Stimulated activated CD8-positive, alpha-beta memory T cell treated with anti-CD3 and anti-CD28 coated beads, Interleukin-15, amount 100 ng/mL, for 24 hours (primary cell): ENCODE results near the gene RAB3GAP1.
A peak's percentile ranks its signal among the peaks of the same experiment; 100 is the strongest.
"Not testable (repeated sequence)": the region's sequence is repeated elsewhere in the genome, so short reads cannot be mapped to it uniquely, and the experiment has no call there.

Source experiments
- DNase-seq: peaks from one replicate; pipeline ENCODE4 v3.0.0-alpha.2; 2020; ENCODE audit warnings: low read depth

Gene RAB3GAP1

DNA sequence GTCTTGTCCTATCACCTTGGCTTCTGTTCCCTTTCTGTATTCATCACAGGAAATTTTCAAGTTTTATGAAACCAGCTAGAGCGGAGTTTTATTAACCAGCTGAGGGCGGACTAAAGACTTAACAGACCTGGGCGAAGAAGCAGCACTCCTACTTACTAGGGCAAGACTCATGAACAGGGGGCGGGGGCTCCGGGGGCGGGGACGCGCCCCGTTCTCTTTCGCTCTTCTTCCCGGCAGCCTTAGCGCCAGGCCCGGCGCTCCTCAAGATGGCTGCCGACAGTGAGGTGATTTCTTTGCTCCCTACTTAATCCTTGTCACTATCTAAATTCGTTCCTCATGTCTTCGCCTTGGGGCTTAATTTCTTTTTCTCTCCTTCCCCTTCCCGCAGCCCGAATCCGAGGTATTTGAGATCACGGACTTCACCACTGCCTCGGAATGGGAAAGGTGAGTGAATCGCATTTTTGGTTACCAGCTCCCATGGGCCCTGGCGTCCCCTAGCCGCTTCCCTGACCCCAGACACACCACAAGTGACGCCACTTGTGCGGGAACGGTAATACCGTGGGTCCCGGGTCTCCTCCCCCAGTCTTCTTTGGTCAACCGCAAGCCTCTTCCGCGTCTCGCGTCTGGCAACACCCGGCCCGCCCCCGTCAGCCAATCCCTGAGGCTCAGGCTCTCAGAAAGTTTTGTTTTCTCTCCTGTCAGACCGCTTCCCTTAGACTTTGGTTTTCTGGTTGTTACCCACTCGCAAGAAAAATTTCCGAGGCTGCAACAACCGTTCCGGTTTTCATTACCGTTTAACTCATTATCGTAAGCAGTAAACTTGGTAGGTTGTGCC lies at the start of gene RAB3GAP1:
RAB3GAP1 (plus strand) TSS at position 251 of the 835 bp plus-strand sequence; CDS start at position 267, 16 bp downstream.
- DNase-seq, result peak; percentile 64

DNA sequence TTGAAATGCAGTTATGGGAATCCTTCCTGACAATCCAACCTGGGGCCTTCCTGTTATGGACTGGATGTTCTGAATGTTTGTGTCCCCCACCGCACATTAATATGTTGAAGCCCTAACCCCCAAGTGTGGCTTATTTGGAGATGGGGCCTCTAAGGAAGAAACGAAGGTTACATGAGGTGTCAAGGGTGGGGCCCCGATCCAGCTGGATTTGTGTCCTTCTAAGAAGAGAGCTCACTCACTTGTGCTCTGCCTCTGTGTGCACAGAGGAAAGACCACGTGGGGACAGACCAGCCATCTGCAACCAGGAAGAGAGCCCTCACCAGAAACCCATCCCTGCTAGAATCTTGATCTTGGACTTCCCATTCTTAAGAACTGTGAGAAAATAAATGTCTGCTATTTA lies 49.3 kb upstream of the RAB3GAP1 start:
- DNase-seq, result no peak

DNA sequence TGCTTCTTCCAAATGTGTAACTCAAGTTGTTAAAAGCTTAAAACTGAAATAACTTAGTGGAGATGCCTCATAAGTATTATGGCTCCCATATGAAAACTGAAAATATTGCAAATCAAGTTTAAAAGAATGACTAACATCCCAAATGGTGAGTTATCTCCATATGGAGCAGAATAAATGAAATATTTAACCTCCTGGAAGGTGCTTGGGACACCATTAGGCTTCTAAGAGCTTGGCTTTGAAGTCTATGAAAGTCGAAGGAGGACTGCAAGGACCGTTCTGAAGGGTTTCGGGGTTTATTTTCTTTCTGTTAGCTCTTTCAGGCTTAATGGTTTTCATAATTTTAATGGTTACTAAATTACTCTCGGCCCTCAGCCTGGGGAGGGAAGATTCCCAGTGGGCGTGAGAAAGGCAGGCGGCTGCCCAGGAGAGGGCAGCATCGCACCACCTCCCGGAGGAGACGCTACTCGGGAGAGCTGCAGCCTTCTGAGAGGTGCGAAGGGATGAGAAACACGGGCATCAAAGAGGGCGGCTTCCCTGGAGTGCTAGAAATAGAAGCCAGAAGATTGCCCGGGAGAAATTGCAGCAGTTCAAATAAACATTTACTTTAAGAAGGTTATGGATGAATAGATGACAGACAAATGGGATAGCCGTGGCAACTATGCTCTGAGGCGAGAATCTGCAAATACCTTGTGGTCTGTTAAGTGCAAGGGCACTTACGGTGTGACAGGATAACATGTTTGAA lies 47.9 kb upstream of the RAB3GAP1 start:
- DNase-seq, result peak; percentile 49

DNA sequence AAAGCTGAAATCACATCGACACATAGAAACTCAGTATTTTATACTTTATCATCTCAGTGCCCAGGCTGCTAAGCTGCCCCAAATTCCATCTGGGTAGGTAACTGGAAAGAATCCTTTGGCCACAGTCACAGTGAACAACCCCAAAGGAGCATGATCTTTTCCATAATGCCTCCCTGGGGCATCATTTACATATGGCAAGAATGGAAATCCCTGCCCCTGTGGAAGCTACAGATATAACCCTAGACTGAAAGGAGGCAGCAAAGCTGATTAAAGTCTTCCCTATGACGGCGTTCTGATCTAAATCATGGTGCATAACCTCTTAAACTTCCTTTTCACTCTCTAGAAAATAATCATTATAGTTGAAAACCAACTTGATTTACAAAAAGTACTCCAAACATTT lies 46.3 kb upstream of the RAB3GAP1 start:
- no peak for DNase-seq

DNA sequence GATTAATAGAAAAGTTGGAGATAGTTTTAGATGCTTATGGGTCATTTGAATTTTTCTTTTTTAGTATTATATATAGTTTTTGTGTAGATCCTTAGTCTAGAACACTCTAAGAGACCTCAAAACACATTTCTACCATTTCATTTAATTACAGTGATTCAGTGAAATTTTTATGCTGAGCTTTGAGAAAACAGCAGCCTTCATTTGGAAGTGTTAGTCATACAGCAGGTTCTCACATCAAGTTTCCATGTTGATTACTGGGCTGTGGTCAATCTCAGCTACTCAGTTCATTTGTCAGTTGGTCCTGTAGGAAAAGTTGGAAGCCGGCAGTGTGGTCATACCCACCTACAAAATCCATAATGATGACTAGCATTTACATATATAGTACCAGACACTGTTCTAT lies 42.8 kb upstream of the RAB3GAP1 start:
- DNase-seq, result no peak

DNA sequence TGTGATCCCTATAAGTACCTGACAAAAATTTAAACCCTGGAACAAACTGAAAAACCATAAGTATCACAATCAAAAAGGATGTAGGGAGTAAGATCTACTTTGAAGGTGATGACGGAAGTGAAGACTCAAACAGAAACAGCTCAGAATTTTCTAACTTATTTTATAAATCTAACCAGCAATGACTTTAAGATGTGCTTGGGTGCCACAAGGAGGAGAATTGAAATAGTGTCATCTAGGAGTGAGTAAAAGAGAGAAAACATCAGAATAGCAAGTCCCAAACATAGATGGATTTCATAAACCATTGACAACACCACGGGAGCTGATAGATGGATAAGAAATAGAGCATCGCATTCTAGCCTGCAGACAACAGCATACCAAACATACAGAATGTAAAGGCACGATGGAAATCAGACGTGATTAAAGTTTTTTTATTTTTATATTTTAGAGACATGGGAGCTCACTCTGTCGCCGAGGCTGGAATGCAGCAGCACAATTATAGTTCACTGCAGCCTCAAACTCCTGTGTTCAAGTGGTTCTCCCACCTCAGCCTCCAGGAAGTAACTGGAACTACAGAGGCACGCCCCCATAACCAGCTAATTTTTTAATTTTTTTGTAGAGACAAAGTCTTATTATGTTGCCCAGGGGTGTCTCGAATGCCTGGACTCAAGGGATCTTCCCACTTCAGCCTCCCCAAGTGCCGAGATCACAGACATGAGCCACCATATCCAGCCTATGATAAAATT lies 41.7 kb upstream of the RAB3GAP1 start:
- DNase-seq, result no peak

DNA sequence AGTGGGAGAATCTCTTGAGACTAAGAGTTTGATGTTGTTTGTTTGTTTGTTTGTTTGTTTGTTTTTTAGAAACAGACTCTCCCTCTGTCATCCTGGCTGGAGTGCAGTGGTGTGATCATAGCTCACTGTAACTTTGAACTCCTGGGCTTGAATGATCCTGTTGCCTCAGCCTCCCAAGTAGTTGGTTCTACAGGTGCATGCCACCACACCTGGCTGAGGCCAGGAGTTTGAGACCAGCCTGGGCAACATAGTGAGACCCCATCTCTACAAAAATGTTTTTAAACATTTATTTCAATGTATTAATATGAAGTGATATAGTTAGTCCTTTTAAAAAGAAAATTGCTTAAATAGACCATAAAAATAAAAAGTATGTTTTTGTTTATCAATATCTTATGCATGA lies 40.5 kb upstream of the RAB3GAP1 start:
- DNase-seq, result no peak

DNA sequence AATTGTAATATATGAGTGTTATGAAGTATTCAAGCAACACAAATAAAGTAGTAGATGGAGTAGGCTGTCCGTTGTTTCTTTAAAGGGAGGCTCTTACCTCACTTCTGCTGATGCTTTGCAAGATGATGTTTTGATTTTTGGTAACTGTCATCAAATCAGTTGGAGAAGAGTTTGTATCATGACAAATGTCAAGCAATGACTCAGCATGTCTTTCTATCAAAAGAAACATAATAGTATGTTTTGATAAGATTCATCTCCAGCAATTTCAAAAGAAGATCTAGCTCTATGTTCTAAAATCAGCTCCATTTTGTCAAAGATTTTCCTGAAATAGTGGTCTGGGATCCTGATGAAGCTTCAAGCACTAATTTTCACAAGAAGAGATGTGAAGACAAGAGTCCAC lies 30.5 kb upstream of the RAB3GAP1 start:
- no peak for DNase-seq

DNA sequence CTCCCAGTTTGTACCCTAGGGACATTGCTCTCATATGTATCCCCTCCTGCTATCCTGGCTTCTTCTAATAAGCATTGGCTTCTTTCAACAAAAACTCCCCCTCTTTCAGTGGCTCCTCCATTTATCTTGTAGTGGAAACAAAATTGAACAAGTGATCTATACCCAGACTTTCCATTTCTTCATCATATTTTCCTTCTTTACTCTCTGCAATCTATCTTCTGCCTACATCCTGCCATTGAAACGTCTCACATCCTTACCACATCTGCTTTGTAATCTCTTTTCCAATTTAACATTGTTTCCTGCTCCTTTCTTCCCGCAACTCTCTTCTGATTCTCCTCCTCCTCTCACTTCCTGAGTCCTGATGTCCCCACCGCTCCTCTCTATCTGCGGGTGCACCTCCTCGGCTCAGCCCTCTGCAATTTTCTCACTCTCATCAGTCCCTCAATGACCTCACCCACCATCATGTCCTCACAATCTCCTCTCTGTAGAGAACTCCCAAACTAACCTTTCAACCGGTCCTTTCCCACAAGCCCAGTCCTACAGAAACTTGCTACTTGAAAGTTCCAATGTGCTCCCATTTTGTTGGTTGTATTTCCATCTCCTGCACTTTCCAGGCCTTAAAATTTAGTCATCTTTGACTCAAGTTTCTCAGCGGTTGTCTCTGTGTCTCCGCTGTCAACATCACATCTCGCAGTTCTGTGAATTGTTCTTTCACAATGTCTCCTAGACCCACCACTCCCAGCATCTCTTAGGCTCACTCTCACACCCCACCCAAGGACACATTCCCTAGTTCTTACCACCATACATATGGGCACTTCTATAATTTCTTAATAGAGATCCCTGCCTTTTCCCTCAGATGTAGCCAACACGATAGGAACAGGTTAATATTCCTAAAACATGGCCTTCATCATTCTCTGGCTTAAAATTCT lies 28.9 kb upstream of the RAB3GAP1 start:
- DNase-seq, result no peak

DNA sequence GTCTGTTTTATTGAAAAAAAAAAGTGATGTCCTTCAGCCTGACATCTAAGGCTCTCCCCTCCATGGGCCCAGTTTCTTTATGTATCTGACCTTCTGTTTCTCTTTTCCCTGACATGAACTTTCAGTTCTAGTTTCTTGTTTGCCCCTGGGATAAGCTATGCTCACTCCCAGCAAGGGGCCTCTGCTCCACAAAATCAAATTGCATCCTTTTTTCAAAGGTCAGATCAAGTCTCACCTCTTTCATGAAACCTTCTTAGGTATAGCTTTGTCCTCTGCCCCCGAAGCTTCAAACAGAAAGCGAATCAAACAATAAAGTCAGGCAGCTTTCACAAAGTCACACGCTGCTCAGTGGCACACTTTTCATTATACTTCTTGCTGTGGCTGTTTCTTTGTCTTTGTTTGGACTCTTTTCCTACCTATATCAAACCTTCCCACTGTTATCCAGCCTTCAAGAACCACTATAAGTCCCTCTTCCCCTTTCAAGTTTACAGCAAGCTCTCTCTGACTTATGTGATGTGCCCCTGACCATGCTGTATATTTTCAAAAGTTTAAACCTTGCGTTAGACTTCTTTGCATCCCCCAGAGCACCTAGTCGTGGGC lies 28.1 kb upstream of the RAB3GAP1 start:
- DNase-seq, result no peak

DNA sequence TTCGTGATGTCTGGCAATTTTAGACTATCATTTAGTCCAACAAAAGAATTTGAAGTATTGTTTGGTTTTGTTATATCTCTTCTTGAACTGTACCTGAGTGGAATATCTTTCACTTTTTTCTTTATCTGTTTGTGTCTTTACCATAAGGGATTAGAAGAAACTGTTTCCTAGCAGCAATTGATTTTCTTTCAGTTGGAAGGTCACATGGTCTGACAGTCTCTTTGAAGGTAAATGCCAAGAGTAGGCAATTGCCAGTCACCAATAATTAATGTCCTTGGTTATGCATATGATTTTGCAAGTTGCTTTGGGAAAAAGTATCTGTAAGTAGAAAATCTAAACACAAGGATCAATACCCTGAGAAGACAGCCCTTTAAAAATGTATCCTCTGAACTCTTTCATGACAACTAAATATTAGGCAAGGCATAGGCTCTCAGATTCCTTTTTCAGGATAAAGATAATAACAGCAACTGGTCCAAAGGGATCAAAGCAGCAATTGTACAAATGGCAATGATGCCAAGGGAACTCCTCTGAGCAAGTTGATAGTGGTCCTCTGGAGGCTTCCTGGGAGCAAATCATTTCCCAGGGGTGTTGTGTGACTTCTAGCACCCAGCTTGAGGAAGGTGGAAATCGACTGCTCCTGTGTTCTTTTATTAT lies 22.5 kb upstream of the RAB3GAP1 start:
- DNase-seq, result no peak

DNA sequence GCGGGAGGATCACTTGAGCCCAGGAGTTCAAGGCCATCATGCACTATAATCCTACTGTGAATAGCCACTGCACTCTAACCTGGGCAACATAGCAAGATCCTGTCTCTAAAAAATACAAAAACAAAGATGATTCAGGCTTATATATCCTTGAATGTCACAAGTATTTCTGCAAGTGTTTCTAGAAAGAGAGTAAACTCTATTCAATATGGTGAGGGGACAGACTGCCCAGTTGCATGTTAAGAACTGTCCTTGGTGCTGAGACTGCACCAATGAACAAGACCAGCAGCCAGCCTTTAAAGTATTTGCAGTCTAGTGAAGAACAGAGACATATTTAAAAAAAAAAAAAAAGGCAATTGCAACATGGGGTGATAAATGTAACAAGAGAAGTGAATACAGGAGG lies 21.3 kb upstream of the RAB3GAP1 start:
- no peak for DNase-seq

DNA sequence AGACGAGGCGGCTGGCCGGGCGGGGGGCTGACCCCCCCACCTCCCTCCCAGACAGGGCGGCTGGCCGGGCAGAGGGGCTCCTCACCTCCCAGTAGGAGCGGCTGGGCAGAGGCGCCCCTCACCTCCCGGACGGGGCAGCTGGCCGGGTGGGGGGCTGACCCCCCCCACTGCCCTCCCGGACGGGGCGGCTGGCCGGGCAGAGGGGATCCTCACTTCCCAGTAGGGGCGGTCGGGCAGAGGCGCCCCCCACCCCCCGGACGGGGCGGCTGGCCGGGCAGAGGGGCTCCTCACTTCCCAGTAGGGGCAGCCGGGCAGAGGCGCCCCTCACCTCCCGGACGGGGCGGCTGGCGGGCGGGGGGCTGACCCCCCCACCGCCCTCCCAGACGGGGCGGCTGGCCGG lies 18.9 kb upstream of the RAB3GAP1 start:
- not testable (repeated sequence) for DNase-seq

DNA sequence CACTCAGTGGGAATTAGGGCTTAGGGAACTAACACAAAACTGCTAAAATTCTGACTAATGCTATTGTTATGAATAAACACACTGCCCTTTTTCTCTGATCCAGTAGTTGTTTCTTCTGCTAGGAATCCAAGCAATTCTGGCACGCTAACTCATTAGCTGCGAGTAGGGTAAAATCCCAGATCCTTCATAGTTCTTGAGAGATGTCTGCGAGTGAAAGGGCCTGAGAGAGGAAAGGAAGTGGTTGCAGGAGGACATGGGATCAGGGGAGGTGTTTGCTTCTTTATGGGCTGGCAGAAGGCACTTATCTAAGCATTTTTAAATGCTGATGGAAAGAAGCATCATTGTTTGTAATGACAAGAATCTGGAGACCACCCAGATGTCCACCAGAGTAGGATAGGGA lies 14.3 kb upstream of the RAB3GAP1 start:
- no peak for DNase-seq

DNA sequence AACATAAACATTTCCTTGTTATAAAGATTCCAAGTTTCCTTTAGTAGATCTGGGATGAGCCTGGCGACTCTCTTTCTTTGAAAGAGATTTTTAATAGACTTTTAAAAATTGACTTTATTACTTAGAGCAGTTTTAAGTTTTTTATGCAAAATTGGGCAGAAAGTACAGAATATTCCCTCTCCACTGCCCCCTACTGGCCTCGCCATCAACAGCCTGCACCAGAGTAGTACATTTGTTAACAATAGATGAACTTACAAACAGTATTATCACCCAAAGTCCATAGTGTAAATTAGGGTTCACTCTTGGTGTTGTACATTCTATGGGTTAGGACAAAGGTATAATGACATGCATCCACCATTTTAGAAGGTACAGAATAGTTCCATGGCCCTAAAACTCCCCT lies 8.7 kb upstream of the RAB3GAP1 start:
- no peak for DNase-seq

DNA sequence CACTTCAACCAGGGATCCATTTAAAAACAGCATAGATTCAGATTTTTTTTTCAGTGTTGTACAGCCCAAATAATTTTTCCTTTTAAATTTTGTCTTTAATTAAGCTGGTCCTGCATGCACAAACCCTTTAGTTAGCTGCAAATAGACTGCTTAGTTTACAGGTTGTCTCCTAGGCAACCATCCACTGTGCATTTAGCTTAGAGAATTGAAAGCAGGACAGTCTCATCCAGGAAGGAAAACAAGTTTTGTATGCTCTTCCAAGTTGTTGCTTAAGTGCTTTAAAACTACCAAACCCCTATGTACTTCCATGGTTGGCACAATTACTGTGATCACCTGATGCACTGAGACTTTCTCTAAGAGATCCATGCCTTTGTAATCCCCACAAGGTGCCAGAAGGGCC lies 4.8 kb upstream of the RAB3GAP1 start, which contains the start of gene MAP3K19:
MAP3K19 (minus strand) TSS at position 148 of the 400 bp plus-strand sequence. CDS start 22,800 bp downstream, outside the sequence.
- no peak for DNase-seq

DNA sequence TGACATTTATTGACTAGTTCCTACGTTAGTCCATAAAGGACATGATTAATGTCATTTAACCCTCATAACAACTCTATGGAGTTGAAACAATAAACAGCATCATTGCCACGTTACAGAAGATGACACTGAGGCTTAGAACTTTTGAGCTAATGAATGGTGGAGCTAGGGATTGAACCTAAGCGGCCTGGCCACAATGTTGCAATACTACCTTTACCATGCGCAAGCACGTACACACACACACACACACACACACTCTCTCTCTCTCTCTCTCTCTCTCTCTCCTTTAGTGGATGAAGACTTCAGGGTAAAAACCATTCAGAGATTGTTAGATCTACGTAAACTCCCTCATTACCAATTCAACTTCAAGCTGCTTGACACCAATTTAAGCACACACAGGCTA lies 4.0 kb upstream of the RAB3GAP1 start:
- no peak for DNase-seq

DNA sequence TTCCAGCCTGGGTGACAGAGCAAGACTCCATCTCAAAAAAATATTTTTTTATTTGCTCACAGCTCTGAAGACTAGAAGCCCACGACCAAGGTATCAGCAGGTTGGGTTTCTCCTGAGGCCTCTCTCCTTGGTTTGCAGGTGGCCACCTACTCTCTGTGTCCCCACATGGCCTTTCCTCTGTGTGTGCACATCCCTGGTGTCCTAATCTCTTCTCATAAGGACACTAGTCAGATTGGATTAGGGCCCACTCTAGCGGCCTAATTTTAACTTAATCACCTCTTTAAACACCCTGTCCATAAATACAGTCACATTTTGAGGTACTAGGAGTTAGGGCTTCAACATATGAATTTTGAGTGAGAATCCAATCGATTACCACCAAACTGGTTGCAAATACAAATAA lies 2.0 kb upstream of the RAB3GAP1 start:
- DNase-seq, result no peak

DNA sequence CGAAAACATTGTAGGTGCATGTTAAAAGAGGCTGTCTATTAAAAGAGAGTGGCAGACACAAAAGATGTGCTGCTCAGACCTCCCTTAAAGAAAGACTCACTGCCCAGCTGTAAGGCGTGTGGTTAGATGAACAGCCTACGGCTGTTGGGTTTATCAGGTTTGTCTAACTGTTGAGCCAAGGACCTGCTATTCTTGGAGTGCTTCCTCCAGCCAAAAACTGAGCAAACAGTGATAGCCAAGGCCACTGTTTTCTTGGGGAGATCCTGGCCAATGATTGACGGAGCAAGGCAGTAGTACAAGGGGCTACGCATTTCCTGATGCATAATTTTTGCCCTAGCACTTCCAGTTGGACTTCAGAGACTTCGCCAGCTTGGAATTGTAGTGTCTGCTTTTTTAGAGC lies 1.4 kb upstream of the RAB3GAP1 start:
- DNase-seq, result no peak

DNA sequence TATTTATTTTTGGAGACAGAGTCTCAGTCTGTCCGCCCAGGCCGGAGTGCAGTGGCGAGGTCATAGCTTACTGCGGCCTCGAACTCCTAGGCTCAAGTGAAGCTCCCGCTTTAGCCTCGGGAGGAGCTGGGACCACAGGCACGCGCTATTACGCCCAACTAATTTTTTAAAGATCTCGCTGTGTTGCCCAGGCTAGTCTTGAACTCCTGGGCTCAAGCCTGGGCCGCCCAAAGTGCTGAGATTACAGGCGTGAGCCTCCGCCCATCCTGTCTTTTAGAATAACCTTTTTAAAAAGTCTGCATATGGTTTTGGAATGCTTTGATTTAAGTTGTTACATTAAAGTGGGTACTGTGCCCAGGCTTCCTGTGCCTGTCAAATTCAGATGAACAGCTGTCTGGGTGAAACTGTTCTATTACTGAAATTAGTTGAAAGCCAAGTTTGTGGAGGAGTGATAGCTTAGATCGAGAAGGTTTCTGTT lies 944 bp downstream of the RAB3GAP1 start:
- DNase-seq, result no peak
